ENCODE results near the gene VPS13A. TPM values are rescaled to one million over a fixed set of nuclear protein-coding genes. Genes with fewer than 3 reads are reported as not detected.

VPS13A gene
- total RNA-seq, 1 experiment from 2014 or later: 52.8 TPM

DNA sequence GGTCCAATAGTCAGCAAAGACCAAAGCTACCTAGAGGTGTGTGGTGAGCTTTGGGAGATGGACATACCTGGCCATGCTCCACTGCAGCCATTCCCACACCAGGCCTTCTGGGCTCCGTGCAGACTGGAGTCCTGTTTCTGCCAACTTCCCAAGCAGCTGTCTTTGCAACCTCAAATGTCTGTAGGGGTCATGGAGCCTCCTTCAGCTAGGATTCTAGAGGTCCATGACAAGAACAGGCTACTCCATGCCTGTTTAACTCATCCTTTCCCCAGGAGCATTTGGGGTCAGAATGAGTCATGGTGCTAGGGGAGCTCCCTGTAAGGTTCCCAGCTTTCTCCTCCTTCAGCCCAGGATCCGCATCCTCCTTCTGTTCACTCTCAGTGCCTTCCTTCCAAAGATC, 17.1 kb downstream of the VPS13A start:
- Histone ChIP-seq H3K36me3 (ENCODE audit: control insufficient read depth in 1 of 2, insufficient read depth in 2 of 2, low read length in 2 of 2) (no peaks in the 10 kb centered on the region), H3K27me3 (ENCODE audit: insufficient read depth, low read length) (no peaks in the 10 kb centered on the region), H3K27ac (ENCODE audit: low read depth, low read length) (no peak overlapping the region), H3K9me3 (ENCODE audit: control insufficient read depth in 1 of 2, insufficient read depth in 1 of 2, low read depth in 1 of 2, low read length in 2 of 2) (no peaks in the 10 kb centered on the region), H3K9ac (ENCODE audit: low read length) (no peak overlapping the region), H2AFZ (ENCODE audit: low read depth, low read length, poor library complexity, severe bottlenecking) (no peak overlapping the region), H3K4me2 (ENCODE audit: low read length) (no peak overlapping the region), H3K4me1 (ENCODE audit: control insufficient read depth in 1 of 2, insufficient read depth in 2 of 2, low read length in 2 of 2) (no peaks in the 10 kb centered on the region), H3K9me2 (ENCODE audit: insufficient read depth) (no peaks in the 10 kb centered on the region; the same call in 1 of the 2 replicates), H3K4me3 (replicated peaks in 1 of 2; ENCODE audit: low read depth in 1 of 2, low read length in 2 of 2) (no peak overlapping the region), H4K20me1 (ENCODE audit: insufficient read depth) (peaks cover 5% of the 10 kb centered on the region; the same call in 1 of the 2 replicates), H3K79me2 (ENCODE audit: insufficient read depth, low read length) (peaks cover 95% of the 10 kb centered on the region)
- no TSS peak for BruUV-seq (replicated peaks)
- ChIA-PET RAD21 (ENCODE audit: low non-redundant PET in 1 of 2, low total read pairs in 2 of 2, uncharacterized antibody in 2 of 2, unreplicated experiment in 2 of 2) (no interaction called here), CTCF (no interaction called here), POLR2A (no interaction called here)
- TF ChIP-seq EZH2 (IDR thresholded peaks at IDR 0.05) (no peak), TCF7L2 (IDR thresholded peaks at IDR 0.05; ENCODE audit: borderline replicate concordance, extremely low read depth, insufficient read depth, insufficient read length) (no peak), EZH2phosphoT487 (IDR thresholded peaks at IDR 0.05; ENCODE audit: borderline replicate concordance) (no peak), ELF1 (IDR thresholded peaks at IDR 0.05; ENCODE audit: borderline replicate concordance, low read depth) (no peak), POLR2A (IDR thresholded peaks at IDR 0.05; ENCODE audit: borderline replicate concordance, extremely low read depth, insufficient read depth, insufficient read length) (no peak), SP1 (IDR thresholded peaks at IDR 0.05; ENCODE audit: low read depth) (no peak), EGR1 (IDR thresholded peaks at IDR 0.05; ENCODE audit: low read depth) (no peak), ZFX (IDR thresholded peaks at IDR 0.05) (no peak), CEBPB (IDR thresholded peaks at IDR 0.05; ENCODE audit: low read depth) (no peak), CBX3 (IDR thresholded peaks at IDR 0.05; ENCODE audit: low read depth) (no peak), RAD21 (IDR thresholded peaks at IDR 0.05; ENCODE audit: low read depth) (no peak), JUND (IDR thresholded peaks at IDR 0.05) (no peak)
- TF ChIP-seq, protein P1, sequence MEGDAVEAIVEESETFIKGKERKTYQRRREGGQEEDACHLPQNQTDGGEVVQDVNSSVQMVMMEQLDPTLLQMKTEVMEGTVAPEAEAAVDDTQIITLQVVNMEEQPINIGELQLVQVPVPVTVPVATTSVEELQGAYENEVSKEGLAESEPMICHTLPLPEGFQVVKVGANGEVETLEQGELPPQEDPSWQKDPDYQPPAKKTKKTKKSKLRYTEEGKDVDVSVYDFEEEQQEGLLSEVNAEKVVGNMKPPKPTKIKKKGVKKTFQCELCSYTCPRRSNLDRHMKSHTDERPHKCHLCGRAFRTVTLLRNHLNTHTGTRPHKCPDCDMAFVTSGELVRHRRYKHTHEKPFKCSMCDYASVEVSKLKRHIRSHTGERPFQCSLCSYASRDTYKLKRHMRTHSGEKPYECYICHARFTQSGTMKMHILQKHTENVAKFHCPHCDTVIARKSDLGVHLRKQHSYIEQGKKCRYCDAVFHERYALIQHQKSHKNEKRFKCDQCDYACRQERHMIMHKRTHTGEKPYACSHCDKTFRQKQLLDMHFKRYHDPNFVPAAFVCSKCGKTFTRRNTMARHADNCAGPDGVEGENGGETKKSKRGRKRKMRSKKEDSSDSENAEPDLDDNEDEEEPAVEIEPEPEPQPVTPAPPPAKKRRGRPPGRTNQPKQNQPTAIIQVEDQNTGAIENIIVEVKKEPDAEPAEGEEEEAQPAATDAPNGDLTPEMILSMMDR (IDR thresholded peaks at IDR 0.05 in 2 of 3, conservative IDR thresholded peaks at IDR 0.05 in 1 of 3; ENCODE audit: borderline replicate concordance in 1 of 3, insufficient read depth in 1 of 3, low read depth in 2 of 3, low read length in 2 of 3): no peak
- TF ChIP-seq, protein P2, sequence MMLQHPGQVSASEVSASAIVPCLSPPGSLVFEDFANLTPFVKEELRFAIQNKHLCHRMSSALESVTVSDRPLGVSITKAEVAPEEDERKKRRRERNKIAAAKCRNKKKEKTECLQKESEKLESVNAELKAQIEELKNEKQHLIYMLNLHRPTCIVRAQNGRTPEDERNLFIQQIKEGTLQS (IDR thresholded peaks at IDR 0.05): no peak
- TF ChIP-seq, protein P3, sequence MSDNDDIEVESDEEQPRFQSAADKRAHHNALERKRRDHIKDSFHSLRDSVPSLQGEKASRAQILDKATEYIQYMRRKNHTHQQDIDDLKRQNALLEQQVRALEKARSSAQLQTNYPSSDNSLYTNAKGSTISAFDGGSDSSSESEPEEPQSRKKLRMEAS (IDR thresholded peaks at IDR 0.05): no peak
- TF ChIP-seq, protein P4, sequence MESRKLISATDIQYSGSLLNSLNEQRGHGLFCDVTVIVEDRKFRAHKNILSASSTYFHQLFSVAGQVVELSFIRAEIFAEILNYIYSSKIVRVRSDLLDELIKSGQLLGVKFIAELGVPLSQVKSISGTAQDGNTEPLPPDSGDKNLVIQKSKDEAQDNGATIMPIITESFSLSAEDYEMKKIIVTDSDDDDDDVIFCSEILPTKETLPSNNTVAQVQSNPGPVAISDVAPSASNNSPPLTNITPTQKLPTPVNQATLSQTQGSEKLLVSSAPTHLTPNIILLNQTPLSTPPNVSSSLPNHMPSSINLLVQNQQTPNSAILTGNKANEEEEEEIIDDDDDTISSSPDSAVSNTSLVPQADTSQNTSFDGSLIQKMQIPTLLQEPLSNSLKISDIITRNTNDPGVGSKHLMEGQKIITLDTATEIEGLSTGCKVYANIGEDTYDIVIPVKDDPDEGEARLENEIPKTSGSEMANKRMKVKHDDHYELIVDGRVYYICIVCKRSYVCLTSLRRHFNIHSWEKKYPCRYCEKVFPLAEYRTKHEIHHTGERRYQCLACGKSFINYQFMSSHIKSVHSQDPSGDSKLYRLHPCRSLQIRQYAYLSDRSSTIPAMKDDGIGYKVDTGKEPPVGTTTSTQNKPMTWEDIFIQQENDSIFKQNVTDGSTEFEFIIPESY (IDR thresholded peaks at IDR 0.05; ENCODE audit: extremely low read depth, insufficient replicate concordance, low read length): no peak
- no peak for DNase-seq (ENCODE audit: low read depth, low spot score)
- no peak for ATAC-seq
- intact Hi-C loops (cut with micrococcal nuclease): no loop called here

Measured in HCT116 (cell line).